ENCODE results near the gene HLA-DQB1.
"Not testable (repeated sequence)": the region's sequence is repeated elsewhere in the genome, so short reads cannot be mapped to it uniquely, and the experiment has no call there.

HLA-DQB1 gene

GRCh38 chr6:32659856-32660595 is 6.4 kb downstream of the HLA-DQB1 start:
- DNase-seq, result no peak

- DNase-seq, result no peak
Measured at GRCh38 chr6:32658268-32658897, 8.1 kb downstream of the HLA-DQB1 start.

GRCh38 chr6:32657819-32658218 is 8.6 kb downstream of the HLA-DQB1 start:
- DNase-seq, result not testable (repeated sequence)

GRCh38 chr6:32657329-32657728 is 9.1 kb downstream of the HLA-DQB1 start:
- DNase-seq, result not testable (repeated sequence)

GRCh38 chr6:32655203-32655710 is 11.2 kb downstream of the HLA-DQB1 start:
- DNase-seq, result no peak

GRCh38 chr6:32645047-32645703 is 21.3 kb downstream of the HLA-DQB1 start:
- DNase-seq, result no peak

GRCh38 chr6:32643904-32644303 is 22.6 kb downstream of the HLA-DQB1 start:
- no peak for DNase-seq

- no peak for DNase-seq
Measured at GRCh38 chr6:32642720-32643106, 23.7 kb downstream of the HLA-DQB1 start.

- not testable (repeated sequence) for DNase-seq
Measured at GRCh38 chr6:32641785-32642719, 24.4 kb downstream of the HLA-DQB1 start.

- no peak for DNase-seq
Measured at GRCh38 chr6:32641122-32641521, 25.3 kb downstream of the HLA-DQB1 start.

- no peak for DNase-seq
Measured at GRCh38 chr6:32639440-32640394, 26.7 kb downstream of the HLA-DQB1 start.

- DNase-seq, result no peak
Measured at GRCh38 chr6:32638532-32639219, 27.8 kb downstream of the HLA-DQB1 start.

- DNase-seq, result no peak
Measured at GRCh38 chr6:32637883-32638282, 28.6 kb downstream of the HLA-DQB1 start.

GRCh38 chr6:32637219-32637880 is 29.1 kb downstream of the HLA-DQB1 start, which contains the start of gene HLA-DQA1:
TSS of gene HLA-DQA1 (plus strand) at chr6:32637406. CDS start at chr6:32637459, 53 bp downstream.
- peak; percentile 1 for DNase-seq

- peak; percentile 28 for DNase-seq
Measured at GRCh38 chr6:32635526-32636123, 30.8 kb downstream of the HLA-DQB1 start.

GRCh38 chr6:32629793-32630192 is 36.7 kb downstream of the HLA-DQB1 start:
- not testable (repeated sequence) for DNase-seq

GRCh38 chr6:32627831-32628230 is 38.6 kb downstream of the HLA-DQB1 start:
- peak; percentile 58 for DNase-seq

- no peak for DNase-seq
Measured at GRCh38 chr6:32627249-32627648, 39.2 kb downstream of the HLA-DQB1 start.

GRCh38 chr6:32625137-32625536 is 41.3 kb downstream of the HLA-DQB1 start:
- DNase-seq, result no peak

- no peak for DNase-seq
Measured at GRCh38 chr6:32624565-32624964, 41.9 kb downstream of the HLA-DQB1 start.
